CD4-positive, alpha-beta T cell treated with Interleukin-17A for 4 hours (primary cell): ENCODE results near the gene LALBA.
"Not testable (repeated sequence)": the region's sequence is repeated elsewhere in the genome, so short reads cannot be mapped to it uniquely, and the experiment has no call there.

Experiments used
- DNase-seq: peaks from one replicate; pipeline ENCODE4 v3.0.0-alpha.2; 2020; ENCODE audit warnings: mixed read lengths

Gene LALBA

DNA sequence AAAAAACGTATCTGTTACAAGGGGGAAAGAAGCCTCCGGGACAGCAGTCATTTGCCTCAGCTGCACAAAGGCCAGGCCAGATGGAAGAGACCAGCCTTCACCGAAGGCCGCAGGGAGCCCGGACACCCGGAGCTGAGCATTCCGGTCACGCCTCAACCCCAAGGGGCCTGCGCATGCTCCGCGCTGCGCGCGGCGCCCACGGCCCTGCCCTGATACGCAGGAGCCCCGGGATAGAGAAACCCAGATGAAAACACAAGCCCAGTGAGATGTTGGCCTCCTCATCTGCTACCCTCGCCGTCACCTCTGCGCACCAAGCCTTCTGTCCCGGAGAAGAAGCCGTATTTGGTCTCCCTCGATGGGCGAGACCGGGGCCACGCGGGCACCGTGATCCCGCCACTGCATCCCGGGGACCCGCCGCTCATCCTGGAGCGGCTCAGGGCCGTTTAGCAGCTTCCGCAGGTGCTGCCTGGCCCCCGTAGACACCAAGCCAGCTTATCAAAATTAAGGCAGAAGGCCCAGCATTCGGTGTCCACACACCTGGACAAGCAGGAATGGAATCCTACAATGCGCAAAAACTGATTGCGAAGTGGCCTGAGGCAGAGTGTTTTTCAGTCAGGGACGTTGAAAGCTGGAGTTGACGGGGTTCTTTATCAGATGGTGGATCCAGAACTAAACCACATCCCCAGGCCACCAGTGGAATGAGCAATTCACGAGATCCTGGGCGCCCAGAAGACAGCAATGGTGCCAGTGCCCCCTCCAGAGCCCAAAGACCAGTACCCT lies 41.8 kb downstream of the LALBA start:
- no peak for DNase-seq

DNA sequence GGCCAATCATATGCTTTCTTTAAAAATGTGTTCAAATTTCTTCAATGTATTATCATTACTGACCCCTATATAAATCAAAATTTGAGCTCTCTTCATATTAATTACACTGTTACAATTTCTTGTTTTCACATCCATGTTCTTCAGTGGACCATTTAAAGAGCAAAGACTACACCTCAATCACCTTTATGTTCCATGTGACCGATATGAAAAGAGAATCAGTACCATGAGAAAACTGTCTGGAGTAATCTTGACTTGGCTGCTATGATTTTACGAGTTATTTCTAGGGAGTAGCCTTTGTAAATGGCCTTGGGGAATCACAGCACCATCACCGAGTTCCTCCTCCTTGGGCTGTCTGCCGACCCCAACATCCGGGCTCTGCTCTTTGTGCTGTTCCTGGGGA lies 44.5 kb downstream of the LALBA start, which contains the start of gene OR8S1:
Gene OR8S1, plus strand, starts transcription at position 301 of the 400 bp plus-strand sequence. Its CDS starts 0 bp downstream, at position 301.
- no peak for DNase-seq

GRCh38 chr12:48520381-48520780 lies 49.5 kb downstream of the LALBA start:
- DNase-seq: not testable (repeated sequence)
